Testis (tissue), 2 donors: ENCODE results near the gene LRRC7.

ENCODE experiments used
- POLR2A ChIP-seq: fragments of 450-650 bp; IDR thresholded peaks from one replicate; pipeline ENCODE4 v1.6.1; 2017; ENCODE audit warnings: antibody characterized with exemption, mild to moderate bottlenecking, moderate library complexity
- TF ChIP-seq, protein P1 (sequence below), 3 experiments: fragments of 450-650 bp in 2 of 3; fragments of 200-600 bp in 1 of 3; sonication (generic) in 1 of 3; IDR thresholded peaks; one replicate each; pipeline ENCODE4 v1.5.1; 2016 to 2019; ENCODE audit warnings: antibody characterized with exemption in 3 of 3, mild to moderate bottlenecking in 2 of 3, moderate library complexity in 1 of 3

DNA sequence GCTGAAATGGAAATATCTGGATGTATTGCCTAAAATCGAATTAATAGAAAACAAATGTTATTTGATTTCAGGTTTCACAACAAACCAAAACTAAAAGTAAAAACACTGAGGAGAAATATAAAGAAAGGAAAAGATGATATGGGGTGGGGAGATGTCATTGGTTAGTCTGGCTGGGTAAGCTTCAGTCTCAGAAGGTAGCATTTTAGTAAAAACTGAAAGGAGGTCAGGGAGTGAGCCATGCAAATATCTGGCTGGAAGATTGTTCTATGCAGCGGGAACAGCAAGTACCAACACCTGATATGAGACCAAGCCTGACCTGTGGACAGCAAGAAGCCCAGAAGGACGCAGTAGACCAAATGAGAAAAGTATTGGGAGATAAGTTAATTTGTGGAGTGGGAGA, 373.1 kb downstream of the LRRC7 start:
- TF ChIP-seq, protein P1, sequence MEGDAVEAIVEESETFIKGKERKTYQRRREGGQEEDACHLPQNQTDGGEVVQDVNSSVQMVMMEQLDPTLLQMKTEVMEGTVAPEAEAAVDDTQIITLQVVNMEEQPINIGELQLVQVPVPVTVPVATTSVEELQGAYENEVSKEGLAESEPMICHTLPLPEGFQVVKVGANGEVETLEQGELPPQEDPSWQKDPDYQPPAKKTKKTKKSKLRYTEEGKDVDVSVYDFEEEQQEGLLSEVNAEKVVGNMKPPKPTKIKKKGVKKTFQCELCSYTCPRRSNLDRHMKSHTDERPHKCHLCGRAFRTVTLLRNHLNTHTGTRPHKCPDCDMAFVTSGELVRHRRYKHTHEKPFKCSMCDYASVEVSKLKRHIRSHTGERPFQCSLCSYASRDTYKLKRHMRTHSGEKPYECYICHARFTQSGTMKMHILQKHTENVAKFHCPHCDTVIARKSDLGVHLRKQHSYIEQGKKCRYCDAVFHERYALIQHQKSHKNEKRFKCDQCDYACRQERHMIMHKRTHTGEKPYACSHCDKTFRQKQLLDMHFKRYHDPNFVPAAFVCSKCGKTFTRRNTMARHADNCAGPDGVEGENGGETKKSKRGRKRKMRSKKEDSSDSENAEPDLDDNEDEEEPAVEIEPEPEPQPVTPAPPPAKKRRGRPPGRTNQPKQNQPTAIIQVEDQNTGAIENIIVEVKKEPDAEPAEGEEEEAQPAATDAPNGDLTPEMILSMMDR (IDR thresholded peaks at IDR 0.05) = no peak
- TF ChIP-seq POLR2A = no peak
